Thyroid gland (tissue), 4 donors: ENCODE data around the gene ABTB1. TPM values are rescaled to one million over a fixed set of nuclear protein-coding genes. Genes with fewer than 3 reads are reported as not detected.
A peak's percentile ranks its signal among the peaks of the same experiment; 100 is the strongest.

Source experiments
- DNase-seq, 2 donors: peaks; one replicate each; pipeline ENCODE4 v3.0.0-alpha.2; 2019
- H3K27ac ChIP-seq, 3 donors: fragments of 200-600 bp; sonication (generic); 1 replicate in 2 of 3; 2 replicates in 1 of 3; pipeline ENCODE4 v1.5.1; 2016 to 2019; ENCODE audit warnings: mild to moderate bottlenecking in 1 of 3, moderate library complexity in 1 of 3
- H3K27me3 ChIP-seq: fragments of 200-600 bp; sonication (generic); one replicate; pipeline ENCODE4 v1.5.1; 2019
- H3K36me3 ChIP-seq, 2 donors: fragments of 200-600 bp; sonication (generic); one replicate each; pipeline ENCODE4 v1.5.1; 2016 to 2019
- H3K4me1 ChIP-seq, 2 donors: fragments of 200-600 bp; sonication (generic); one replicate each; pipeline ENCODE4 v1.5.1; 2017 to 2019
- H3K4me3 ChIP-seq, 3 donors: fragments of 200-600 bp; sonication (generic); replicated peaks in 1 of 3; 1 replicate in 2 of 3; 2 replicates in 1 of 3; pipeline ENCODE4 v1.5.1; 2016; ENCODE audit warnings: mild to moderate bottlenecking in 1 of 3
- H3K9me3 ChIP-seq: fragments of 200-600 bp; sonication (generic); one replicate; pipeline ENCODE4 v1.5.1; 2017
- CTCF ChIP-seq, 6 experiments: fragments of 200-600 bp in 3 of 6; fragments of 450-650 bp in 3 of 6; sonication (generic) in 3 of 6; IDR thresholded peaks; one replicate each; pipeline ENCODE4 v1.5.1; 2016 to 2019; ENCODE audit warnings: antibody characterized with exemption in 6 of 6, mild to moderate bottlenecking in 2 of 6, inconsistent platforms in 1 of 6, moderate library complexity in 1 of 6
- POLR2A ChIP-seq, 2 donors: fragments of 450-650 bp; IDR thresholded peaks; one replicate each; pipeline ENCODE4 v1.6.1; 2017; ENCODE audit warnings: antibody characterized with exemption in 2 of 2, mild to moderate bottlenecking in 2 of 2, moderate library complexity in 1 of 2
- WGBS, 2 donors: methylation state at CpG; one replicate each; pipeline ENCODE4 v1.1.5; 2017; 5-methylcytosine and 5-hydroxymethylcytosine counted together
- intact Hi-C: fragments of 100-400 bp; cut with DNase I; formaldehyde crosslinking; loops from one replicate; pipeline ENCODE4 v1.15.1; 2023
- total RNA-seq, 4 donors: library from RNA; depleted of rRNA; stranded (reverse); fragments of >200 nt; gene quantifications; one replicate each; pipeline ENCODE4 v1.2.3, GENCODE V29; 2016

Gene ABTB1
- total RNA-seq, 4 donors from 2014 or later: 18.9 to 29.1 (median 24.4) TPM

- intact Hi-C loops: no loop called here
- WGBS, 2 donors: 89 to 90% methylated on average over 2 to 4 of the region's 4 CpGs
These were observed 18.2 kb downstream of the ABTB1 start for GRCh38 chr3:127690823-127691452.

GRCh38 chr3:127691489-127691888 lies 18.7 kb downstream of the ABTB1 start:
- no peaks in the 10 kb centered on the region for H3K36me3 ChIP-seq
- H3K27ac ChIP-seq: no peak overlapping the region
- H3K4me1 ChIP-seq: peaks cover 0 to 8% of the 10 kb centered on the region in 2 donors
- DNase-seq: no peak
- 91 to 93% methylated on average over 8 of the region's 8 CpGs for WGBS, 2 donors
- TF ChIP-seq POLR2A (IDR thresholded peaks at IDR 0.05): no peak
- no peak for TF ChIP-seq CTCF (IDR thresholded peaks at IDR 0.05)
- no peaks in the 10 kb centered on the region for H3K27me3 ChIP-seq
- no peaks in the 10 kb centered on the region for H3K9me3 ChIP-seq
- H3K4me3 ChIP-seq: no peak overlapping the region
- intact Hi-C loops: no loop called here

More at GRCh38 chr3:127690823-127691452, 18.2 kb downstream of the ABTB1 start:
- TF ChIP-seq POLR2A (IDR thresholded peaks at IDR 0.05) (no peak), CTCF (IDR thresholded peaks at IDR 0.05) (peak in 1 of 6 experiments; percentile 29)
- H3K27ac ChIP-seq: no peak overlapping the region
- DNase-seq: no peak
- H3K27me3 ChIP-seq: no peaks in the 10 kb centered on the region
- peaks cover 0 to 7% of the 10 kb centered on the region in 2 donors for H3K4me1 ChIP-seq
- no peaks in the 10 kb centered on the region for H3K9me3 ChIP-seq
- no peaks in the 10 kb centered on the region for H3K36me3 ChIP-seq
- H3K4me3 ChIP-seq: no peak overlapping the region

GRCh38 chr3:127691974-127692373 lies 19.2 kb downstream of the ABTB1 start:
- Histone ChIP-seq H3K9me3 (no peaks in the 10 kb centered on the region), H3K4me3 (no peak overlapping the region), H3K36me3 (no peaks in the 10 kb centered on the region), H3K27ac (no peak overlapping the region), H3K27me3 (no peaks in the 10 kb centered on the region), H3K4me1 (peaks cover 0 to 13% of the 10 kb centered on the region in 2 donors)
- 91 to 97% methylated on average over 6 of the region's 6 CpGs for WGBS, 2 donors
- TF ChIP-seq CTCF (IDR thresholded peaks at IDR 0.05) (no peak), POLR2A (IDR thresholded peaks at IDR 0.05) (no peak)
- intact Hi-C loops: no loop called here
- no peak for DNase-seq

GRCh38 chr3:127692501-127693335 lies 20.0 kb downstream of the ABTB1 start:
- Histone ChIP-seq H3K27ac (no peak overlapping the region), H3K27me3 (no peaks in the 10 kb centered on the region), H3K4me3 (no peak overlapping the region), H3K36me3 (no peaks in the 10 kb centered on the region), H3K9me3 (no peaks in the 10 kb centered on the region), H3K4me1 (peaks cover 5 to 20% of the 10 kb centered on the region in 2 donors)
- intact Hi-C loops: no loop called here
- TF ChIP-seq CTCF (IDR thresholded peaks at IDR 0.05): no peak
- no peak for TF ChIP-seq POLR2A (IDR thresholded peaks at IDR 0.05)
- no peak for DNase-seq
- 89 to 91% methylated on average over 21 of the region's 21 CpGs for WGBS, 2 donors

- Histone ChIP-seq H3K4me3 (no peak overlapping the region), H3K36me3 (no peaks in the 10 kb centered on the region), H3K4me1 (peaks cover 10 to 26% of the 10 kb centered on the region in 2 donors), H3K27me3 (no peaks in the 10 kb centered on the region), H3K9me3 (no peaks in the 10 kb centered on the region), H3K27ac (no peak overlapping the region)
- intact Hi-C loops: no loop called here
- TF ChIP-seq POLR2A (IDR thresholded peaks at IDR 0.05) (no peak), CTCF (IDR thresholded peaks at IDR 0.05) (no peak)
- 81 to 92% methylated on average over 7 of the region's 7 CpGs for WGBS, 2 donors
- DNase-seq: no peak
These were observed 20.6 kb downstream of the ABTB1 start for GRCh38 chr3:127693336-127693843.
